ENCODE data around the gene DNMBP.
"Not testable (repeated sequence)": the region's sequence is repeated elsewhere in the genome, so short reads cannot be mapped to it uniquely, and the experiment has no call there.

DNMBP gene

DNA sequence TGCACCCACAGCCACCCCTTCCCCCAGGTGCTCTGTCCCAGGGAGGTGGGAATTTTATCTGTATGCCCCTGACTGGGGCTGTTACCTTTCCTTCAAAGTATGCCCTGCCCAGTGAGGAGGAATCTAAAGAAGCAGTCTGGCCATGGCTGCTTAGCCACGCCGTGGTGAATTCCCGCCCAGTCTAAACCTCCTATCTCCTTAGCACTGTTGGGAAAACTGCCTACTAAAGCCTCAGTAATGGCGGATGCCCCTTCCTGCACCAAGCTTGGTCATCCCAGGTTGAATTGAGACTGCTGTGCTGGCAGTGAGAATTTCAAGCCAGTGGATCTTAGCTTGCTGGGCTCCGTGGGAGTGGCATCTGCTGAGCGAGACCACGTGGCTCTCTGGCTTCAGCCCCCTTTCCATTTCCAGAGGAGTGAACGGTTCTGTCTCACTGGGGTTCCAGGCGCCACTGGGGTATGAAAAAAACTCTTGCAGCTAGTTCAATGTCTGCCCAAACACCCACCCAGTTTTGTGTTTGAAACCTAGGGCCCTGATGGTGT is 140.1 kb downstream of the DNMBP start:
- DNase-seq (ENCODE audit: low read depth) = no peak

DNA sequence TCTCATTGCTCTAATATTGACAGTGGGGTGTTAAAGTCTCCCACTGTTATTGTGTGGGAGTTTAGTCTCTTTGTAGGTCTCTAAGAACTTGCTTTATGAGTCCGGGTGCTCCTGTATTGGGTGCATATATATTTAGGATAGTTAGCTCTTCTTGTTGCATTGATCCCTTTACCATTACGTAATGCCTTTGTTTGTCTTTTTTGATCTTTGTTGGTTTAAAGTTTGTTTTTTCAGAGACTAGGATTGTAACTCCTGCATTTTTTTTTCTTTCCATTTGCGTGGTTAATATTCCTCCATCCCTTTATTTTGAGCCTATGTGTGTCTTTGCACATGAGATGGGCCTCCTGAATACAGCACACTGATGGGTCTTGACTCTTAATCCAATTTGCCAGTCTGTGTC is 142.5 kb downstream of the DNMBP start:
- DNase-seq (ENCODE audit: low read depth) = not testable (repeated sequence)

- DNase-seq (ENCODE audit: low read depth) = not testable (repeated sequence)
These were observed 146.1 kb downstream of the DNMBP start for GRCh38 chr10:99863535-99864240.

- DNase-seq (ENCODE audit: low read depth) = no peak
These were observed 149.3 kb downstream of the DNMBP start for GRCh38 chr10:99860466-99860865.

DNA sequence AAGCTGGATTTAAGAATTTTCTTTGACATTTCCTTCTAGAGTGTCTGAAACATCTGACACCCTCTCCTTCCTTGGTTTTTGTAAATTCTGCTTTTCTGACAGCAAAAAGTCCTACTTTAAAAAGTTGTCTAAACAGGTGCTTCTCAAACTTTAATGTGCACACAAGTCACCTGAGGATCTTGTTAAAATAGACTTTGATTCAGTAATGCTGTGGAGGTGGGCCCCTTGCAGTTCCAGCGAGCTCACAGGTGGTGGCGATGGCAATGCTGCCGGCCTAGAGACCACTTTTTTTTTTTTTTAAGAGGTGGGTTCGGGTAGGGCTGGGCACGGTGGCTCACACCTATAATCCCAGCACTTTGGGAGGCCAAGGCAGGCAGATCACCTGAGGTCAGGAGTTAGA is 150.2 kb downstream of the DNMBP start:
- no peak for DNase-seq (ENCODE audit: low read depth)

- no peak for DNase-seq (ENCODE audit: low read depth)
These were observed 150.9 kb downstream of the DNMBP start for GRCh38 chr10:99858849-99859248.

GRCh38 chr10:99855479-99856071 is 154.2 kb downstream of the DNMBP start:
- no peak for DNase-seq (ENCODE audit: low read depth)

GRCh38 chr10:99854860-99855259 is 154.9 kb downstream of the DNMBP start:
- DNase-seq (ENCODE audit: low read depth) = no peak

- no peak for DNase-seq (ENCODE audit: low read depth)
These were observed 156.1 kb downstream of the DNMBP start for GRCh38 chr10:99853655-99854054.

DNA sequence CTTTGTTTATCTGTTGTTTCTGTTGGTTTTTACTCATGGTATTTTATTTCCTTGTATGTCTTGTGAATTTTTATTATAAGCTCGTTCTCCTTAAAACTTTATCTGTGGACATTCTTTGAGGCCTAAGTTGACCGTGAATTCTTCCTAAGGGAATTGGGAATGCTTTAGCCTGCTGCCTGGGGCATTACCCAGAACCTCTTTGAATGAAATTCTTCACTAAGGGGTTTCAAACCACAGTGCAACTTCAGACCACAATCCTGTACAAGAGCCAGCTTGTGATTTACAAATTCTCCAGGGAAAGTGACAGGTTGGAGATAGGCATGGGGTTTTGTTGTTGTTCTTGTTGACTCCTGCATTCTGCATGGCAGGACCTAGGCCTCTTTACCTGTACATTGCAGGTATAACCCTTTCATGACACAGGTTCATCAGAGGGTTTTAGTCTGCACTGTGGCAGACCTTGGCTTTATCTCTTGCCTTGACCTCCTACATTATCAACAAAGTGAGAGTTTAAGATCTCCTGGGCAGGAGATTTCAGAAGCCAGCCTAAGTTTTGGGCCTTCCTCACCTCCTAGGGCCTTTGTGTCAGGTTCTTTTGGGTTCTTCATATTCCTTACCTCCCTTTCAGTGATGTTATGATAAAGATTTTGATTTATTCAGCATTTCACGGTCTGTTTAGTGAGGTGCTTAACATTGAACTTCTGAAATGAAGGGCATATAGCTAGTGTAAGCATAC is 157.1 kb downstream of the DNMBP start:
- no peak for DNase-seq (ENCODE audit: low read depth)

GRCh38 chr10:99851825-99852224 is 157.9 kb downstream of the DNMBP start:
- DNase-seq (ENCODE audit: low read depth) = no peak

GRCh38 chr10:99850767-99851340 is 158.9 kb downstream of the DNMBP start:
- no peak for DNase-seq (ENCODE audit: low read depth)

DNA sequence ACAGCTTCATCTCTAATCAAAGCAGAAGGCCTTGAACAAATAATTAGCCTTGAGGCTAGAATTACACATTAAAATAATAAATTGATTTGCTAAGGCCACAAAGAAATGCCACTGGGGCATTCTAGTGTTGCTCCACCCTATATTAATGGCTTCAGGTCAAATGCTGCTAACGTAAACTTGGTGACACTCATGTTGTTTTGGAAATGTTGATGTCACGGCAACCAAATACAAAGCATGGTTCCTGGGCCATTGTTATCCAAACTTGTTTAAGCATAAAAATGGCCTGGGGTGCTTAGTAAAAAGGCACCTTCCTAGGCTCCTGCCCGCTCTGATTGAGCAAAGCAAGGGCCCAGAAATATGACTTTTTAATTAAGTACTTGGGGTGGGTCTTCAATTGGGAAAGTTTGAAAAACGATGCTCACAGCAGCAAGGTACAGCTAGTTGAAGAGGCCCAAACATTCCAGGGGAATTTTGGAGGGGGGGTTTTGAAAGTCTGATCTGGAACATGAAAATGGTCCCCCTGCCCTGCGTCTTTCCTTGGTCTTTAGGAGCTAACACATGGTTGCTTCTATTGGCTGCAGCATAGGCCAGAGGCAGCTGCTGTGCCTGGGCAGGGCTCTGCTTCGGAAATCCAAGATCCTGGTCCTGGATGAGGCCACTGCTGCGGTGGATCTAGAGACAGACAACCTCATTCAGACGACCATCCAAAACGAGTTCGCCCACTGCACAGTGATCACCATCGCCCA is 159.6 kb downstream of the DNMBP start:
- DNase-seq (ENCODE audit: low read depth) = no peak

GRCh38 chr10:99849536-99849935 is 160.2 kb downstream of the DNMBP start:
- DNase-seq (ENCODE audit: low read depth) = no peak

DNA sequence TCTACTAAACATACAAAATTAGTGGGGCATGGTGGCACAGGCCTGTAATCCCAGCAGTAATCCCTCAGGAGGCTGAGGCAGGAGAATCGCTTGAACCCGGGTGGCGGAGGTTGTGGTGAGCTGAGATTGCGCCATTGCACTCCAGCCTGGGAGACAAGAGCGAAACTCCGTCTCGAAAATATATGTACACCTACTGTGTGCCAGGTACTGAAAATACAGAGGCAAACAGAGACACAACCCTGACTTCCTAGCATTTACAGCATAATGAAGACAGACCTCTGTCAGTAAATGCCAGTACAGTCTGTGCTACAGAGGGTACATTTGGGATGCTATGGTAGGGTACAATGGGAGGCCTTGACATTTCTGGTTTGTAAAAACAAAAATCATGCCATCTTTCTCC is 160.7 kb downstream of the DNMBP start:
- no peak for DNase-seq (ENCODE audit: low read depth)

GRCh38 chr10:99845837-99846382 is 163.8 kb downstream of the DNMBP start:
- peak; percentile 45 for DNase-seq (ENCODE audit: low read depth)

DNA sequence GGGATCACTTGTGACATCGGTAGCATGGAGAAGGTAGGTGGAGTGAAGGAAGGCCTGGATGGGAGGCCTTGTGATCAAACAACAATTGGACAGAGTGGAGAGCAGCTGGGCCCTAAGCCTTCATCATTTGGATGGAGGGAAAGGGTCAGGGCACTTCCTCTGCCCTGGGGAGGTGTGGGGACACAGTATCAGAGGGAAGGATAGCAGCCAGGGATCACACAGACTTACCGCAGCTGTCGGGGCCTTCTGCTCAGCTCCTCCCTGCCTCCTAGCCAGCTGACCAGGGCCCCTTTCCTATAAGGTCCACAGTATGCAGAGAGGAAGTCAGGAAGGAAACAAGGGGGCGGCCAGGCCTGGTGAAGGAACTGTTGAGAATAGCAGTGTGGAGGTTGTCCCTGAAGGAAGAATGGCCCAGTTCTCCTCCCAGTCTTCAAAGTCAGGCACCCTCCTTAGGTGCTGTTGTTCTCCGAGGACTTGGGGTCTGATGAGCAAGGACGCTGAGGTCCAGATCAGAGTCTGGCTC is 165.3 kb downstream of the DNMBP start:
- DNase-seq (ENCODE audit: low read depth) = no peak

- DNase-seq (ENCODE audit: low read depth) = no peak
These were observed 166.4 kb downstream of the DNMBP start for GRCh38 chr10:99843310-99843709.

DNA sequence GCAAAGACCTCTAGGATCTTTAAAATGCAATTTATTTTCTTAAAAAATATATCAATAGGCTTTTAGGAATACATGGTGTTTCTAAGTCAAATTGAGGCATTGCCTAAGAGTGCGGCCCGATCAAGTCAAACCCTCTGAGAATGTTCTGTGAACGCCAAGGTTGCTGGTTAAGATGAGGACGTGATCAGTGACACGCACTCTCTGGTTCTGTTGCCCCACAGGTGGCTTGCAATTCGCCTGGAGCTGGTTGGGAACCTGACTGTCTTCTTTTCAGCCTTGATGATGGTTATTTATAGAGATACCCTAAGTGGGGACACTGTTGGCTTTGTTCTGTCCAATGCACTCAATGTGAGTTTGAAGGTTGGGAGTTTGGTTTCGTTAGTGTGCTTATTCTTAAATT is 168.0 kb downstream of the DNMBP start:
- DNase-seq (ENCODE audit: low read depth) = no peak

GRCh38 chr10:99840859-99841258 is 168.9 kb downstream of the DNMBP start:
- not testable (repeated sequence) for DNase-seq (ENCODE audit: low read depth)

DNA sequence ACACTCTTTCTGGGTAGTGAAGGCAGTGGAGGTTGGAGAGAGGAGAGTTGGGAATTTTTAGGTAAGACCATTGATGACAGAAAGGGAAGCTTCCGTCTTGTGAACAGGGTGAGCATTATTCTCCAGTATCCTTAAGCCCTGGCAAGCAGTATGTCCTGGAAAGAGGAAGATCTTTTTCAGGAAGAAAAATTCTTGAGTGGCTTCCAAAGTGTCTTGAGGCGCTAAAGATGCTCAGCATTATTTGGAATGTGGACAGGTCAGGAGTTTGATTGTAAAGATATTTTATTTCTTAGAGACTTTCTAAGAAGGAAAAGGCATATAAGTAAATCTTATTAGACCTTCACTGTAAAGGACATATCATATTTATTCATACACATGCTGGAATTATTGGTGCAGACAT is 173.0 kb downstream of the DNMBP start:
- DNase-seq (ENCODE audit: low read depth) = no peak
